ENCODE results near the gene LSAMP.

The LSAMP gene

GRCh38 chr3:116240261-116240660, 205.0 kb downstream of the LSAMP start:
- no peak for DNase-seq
- Histone ChIP-seq H2AFZ (ENCODE audit: low read depth, low read length) (no peak overlapping the region), H3K36me3 (ENCODE audit: insufficient read depth, low read length) (no peaks in the 10 kb centered on the region), H3K4me1 (ENCODE audit: insufficient read depth, low read length) (no peaks in the 10 kb centered on the region), H3K9ac (ENCODE audit: low read depth, low read length) (no peak overlapping the region), H4K20me1 (ENCODE audit: insufficient read depth, low read length) (no peaks in the 10 kb centered on the region), H3K4me2 (ENCODE audit: insufficient read depth, low read length) (no peak overlapping the region), H3K4me3 (ENCODE audit: low read depth in 1 of 2, low read length in 2 of 2) (no peak overlapping the region), H3K79me2 (ENCODE audit: insufficient read depth, low read length) (no peaks in the 10 kb centered on the region), H3K27ac (ENCODE audit: low read length) (no peak overlapping the region), H3K27me3 (ENCODE audit: insufficient read depth, low read length, poor library complexity) (no peaks in the 10 kb centered on the region), H3K9me3 (ENCODE audit: insufficient read depth, low read length, severe bottlenecking) (no peaks in the 10 kb centered on the region)
- ATAC-seq (ENCODE audit: insufficient read depth, low read depth): no peak
- TF ChIP-seq EZH2 (IDR thresholded peaks at IDR 0.05; ENCODE audit: borderline replicate concordance, low read depth, low read length, severe bottlenecking): no peak
- TF ChIP-seq CTCF (IDR thresholded peaks at IDR 0.05; ENCODE audit: borderline replicate concordance, extremely low read depth, low read length, poor library complexity, severe bottlenecking): no peak

DNA sequence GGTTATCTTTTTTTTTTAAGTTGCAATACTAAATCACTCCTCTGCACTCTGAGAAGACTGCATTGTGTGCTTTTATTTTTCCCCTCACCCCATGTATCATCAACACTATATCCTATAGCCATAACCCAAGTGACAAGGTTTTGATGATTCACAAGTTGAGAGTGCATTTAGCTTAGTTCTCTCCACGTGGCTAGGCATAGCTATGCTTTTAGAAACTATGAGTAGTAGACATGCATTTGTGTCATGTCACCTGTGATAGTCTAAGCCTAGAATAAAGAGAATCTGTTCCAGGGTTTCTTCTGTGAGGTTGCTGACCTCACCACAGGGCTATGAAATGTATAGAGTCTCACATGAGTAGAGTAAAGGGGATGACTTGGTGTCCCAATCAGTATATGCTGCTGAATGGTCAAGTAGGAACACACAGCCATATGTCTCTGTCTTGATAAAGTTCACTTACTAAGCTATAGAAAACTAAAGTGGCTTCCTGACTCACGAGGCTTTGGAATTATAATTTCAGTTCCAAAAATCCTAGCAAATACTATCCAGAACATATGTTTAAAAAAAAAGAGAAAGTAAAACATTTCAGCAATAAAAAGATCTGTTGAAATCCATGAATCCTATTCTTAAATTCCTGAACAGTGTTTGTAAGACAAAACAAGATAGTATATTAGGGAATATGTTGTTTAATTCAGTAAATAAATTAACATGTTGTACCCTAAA, 206.3 kb downstream of the LSAMP start:
- Histone ChIP-seq H3K4me1 (ENCODE audit: insufficient read depth, low read length) (no peaks in the 10 kb centered on the region), H3K27ac (ENCODE audit: low read length) (no peak overlapping the region), H3K9me3 (ENCODE audit: insufficient read depth, low read length, severe bottlenecking) (no peaks in the 10 kb centered on the region), H3K27me3 (ENCODE audit: insufficient read depth, low read length, poor library complexity) (no peaks in the 10 kb centered on the region), H3K4me2 (ENCODE audit: insufficient read depth, low read length) (no peak overlapping the region), H2AFZ (ENCODE audit: low read depth, low read length) (no peak overlapping the region), H3K79me2 (ENCODE audit: insufficient read depth, low read length) (no peaks in the 10 kb centered on the region), H3K36me3 (ENCODE audit: insufficient read depth, low read length) (no peaks in the 10 kb centered on the region), H3K4me3 (ENCODE audit: low read depth in 1 of 2, low read length in 2 of 2) (no peak overlapping the region), H4K20me1 (ENCODE audit: insufficient read depth, low read length) (no peaks in the 10 kb centered on the region), H3K9ac (ENCODE audit: low read depth, low read length) (no peak overlapping the region)
- TF ChIP-seq CTCF (IDR thresholded peaks at IDR 0.05; ENCODE audit: borderline replicate concordance, extremely low read depth, low read length, poor library complexity, severe bottlenecking) (no peak), EZH2 (IDR thresholded peaks at IDR 0.05; ENCODE audit: borderline replicate concordance, low read depth, low read length, severe bottlenecking) (no peak)
- DNase-seq: no peak
- ATAC-seq (ENCODE audit: insufficient read depth, low read depth): no peak

- Histone ChIP-seq H3K27me3 (ENCODE audit: insufficient read depth, low read length, poor library complexity) (no peaks in the 10 kb centered on the region), H3K4me1 (ENCODE audit: insufficient read depth, low read length) (no peaks in the 10 kb centered on the region), H3K9me3 (ENCODE audit: insufficient read depth, low read length, severe bottlenecking) (no peaks in the 10 kb centered on the region), H3K79me2 (ENCODE audit: insufficient read depth, low read length) (no peaks in the 10 kb centered on the region), H3K9ac (ENCODE audit: low read depth, low read length) (no peak overlapping the region), H2AFZ (ENCODE audit: low read depth, low read length) (no peak overlapping the region), H3K27ac (ENCODE audit: low read length) (no peak overlapping the region), H3K4me2 (ENCODE audit: insufficient read depth, low read length) (no peak overlapping the region), H3K4me3 (ENCODE audit: low read depth in 1 of 2, low read length in 2 of 2) (no peak overlapping the region), H3K36me3 (ENCODE audit: insufficient read depth, low read length) (no peaks in the 10 kb centered on the region), H4K20me1 (ENCODE audit: insufficient read depth, low read length) (no peaks in the 10 kb centered on the region)
- no peak for ATAC-seq (ENCODE audit: insufficient read depth, low read depth)
- TF ChIP-seq EZH2 (IDR thresholded peaks at IDR 0.05; ENCODE audit: borderline replicate concordance, low read depth, low read length, severe bottlenecking): no peak
- DNase-seq: no peak
Observed at GRCh38 chr3:116233711-116234357, 211.5 kb downstream of the LSAMP start.

- ATAC-seq (ENCODE audit: insufficient read depth, low read depth): no peak
Observed at GRCh38 chr3:116230431-116231020, 214.8 kb downstream of the LSAMP start.

More at GRCh38 chr3:116230431-116231020, 214.8 kb downstream of the LSAMP start:
- Histone ChIP-seq H3K27me3 (ENCODE audit: insufficient read depth, low read length, poor library complexity) (no peaks in the 10 kb centered on the region), H3K36me3 (ENCODE audit: insufficient read depth, low read length) (no peaks in the 10 kb centered on the region), H4K20me1 (ENCODE audit: insufficient read depth, low read length) (no peaks in the 10 kb centered on the region), H3K9me3 (ENCODE audit: insufficient read depth, low read length, severe bottlenecking) (no peaks in the 10 kb centered on the region), H3K4me2 (ENCODE audit: insufficient read depth, low read length) (no peak overlapping the region), H3K27ac (ENCODE audit: low read length) (no peak overlapping the region), H2AFZ (ENCODE audit: low read depth, low read length) (no peak overlapping the region), H3K79me2 (ENCODE audit: insufficient read depth, low read length) (no peaks in the 10 kb centered on the region), H3K4me3 (ENCODE audit: low read depth in 1 of 2, low read length in 2 of 2) (no peak overlapping the region), H3K9ac (ENCODE audit: low read depth, low read length) (no peak overlapping the region), H3K4me1 (ENCODE audit: insufficient read depth, low read length) (no peaks in the 10 kb centered on the region)
- TF ChIP-seq CTCF (IDR thresholded peaks at IDR 0.05; ENCODE audit: borderline replicate concordance, extremely low read depth, low read length, poor library complexity, severe bottlenecking) (no peak), EZH2 (IDR thresholded peaks at IDR 0.05; ENCODE audit: borderline replicate concordance, low read depth, low read length, severe bottlenecking) (no peak)
- DNase-seq: no peak

Data from DND-41 (cell line).